GM13976 (cell line): ENCODE data around the gene WDR45B.

ENCODE experiments used
- DNase-seq: peaks from one replicate; pipeline ENCODE4 v3.0.0; 2012; ENCODE audit warnings: low spot score
- CTCF ChIP-seq: IDR thresholded peaks from 2 replicates; pipeline ENCODE4 v1.5.1; 2012; ENCODE audit warnings: borderline replicate concordance, mild to moderate bottlenecking; ENCODE audit not compliant: insufficient read depth; ENCODE audit errors: extremely low read depth, missing control alignments, control extremely low read depth
- in situ Hi-C: fragments of 300-500 bp; cut with MboI; formaldehyde crosslinking; loops from one replicate; pipeline ENCODE4 v1.12.0; 2022; ENCODE audit warnings: low sequenced_read_pairs, mixed read lengths, inconsistent platforms; ENCODE audit not compliant: unreplicated experiment

WDR45B gene

GRCh38 chr17:82678265-82678891 is 30.1 kb upstream of the WDR45B start:
- no peak for TF ChIP-seq CTCF
- in situ Hi-C loops = no loop called here
- no peak for DNase-seq

GRCh38 chr17:82677353-82677925 is 29.2 kb upstream of the WDR45B start:
- in situ Hi-C loops = no loop called here
- no peak for DNase-seq
- TF ChIP-seq CTCF = no peak

- no peak for TF ChIP-seq CTCF
- in situ Hi-C loops = no loop called here
- no peak for DNase-seq
Measured at GRCh38 chr17:82675476-82676245, 27.4 kb upstream of the WDR45B start.

GRCh38 chr17:82674656-82675475 is 26.6 kb upstream of the WDR45B start:
- TF ChIP-seq CTCF = no peak
- in situ Hi-C loops = loop anchor here (25.0 kb wide), 1 partner anchor 87 kb away; the partner anchor contains the start of gene TBCD

GRCh38 chr17:82670661-82671450 is 22.6 kb upstream of the WDR45B start:
- TF ChIP-seq CTCF = no peak
- DNase-seq = no peak
- in situ Hi-C loops = loop anchor here (25.0 kb wide), 1 partner anchor 91 kb away; the partner anchor contains the start of gene TBCD

More at GRCh38 chr17:82674656-82675475, 26.6 kb upstream of the WDR45B start:
- DNase-seq = no peak
